ENCODE results near the gene ORC1.

Gene ORC1

GRCh38 chr1:52341655-52342260, 62.5 kb downstream of the ORC1 start:
- H3K4me3 ChIP-seq (ENCODE audit: low read depth in 1 of 2, low read length in 2 of 2): no peak overlapping the region
- no peaks in the 10 kb centered on the region for H3K9me3 ChIP-seq (ENCODE audit: control insufficient read depth in 1 of 2, low read length in 2 of 2)
- H3K4me1 ChIP-seq (ENCODE audit: control insufficient read depth in 1 of 2, insufficient read depth in 2 of 2, low read length in 2 of 2): no peaks in the 10 kb centered on the region
- no peak overlapping the region for H3K27ac ChIP-seq (ENCODE audit: low read length)
- H3K36me3 ChIP-seq (ENCODE audit: control insufficient read depth in 1 of 2, insufficient read depth in 2 of 2, low read length in 2 of 2): peaks cover 14 to 35% of the 10 kb centered on the region in 2 donors
- H3K27me3 ChIP-seq (ENCODE audit: low read depth, low read length): no peaks in the 10 kb centered on the region

- peaks cover 21 to 31% of the 10 kb centered on the region in 2 donors for H3K36me3 ChIP-seq (ENCODE audit: control insufficient read depth in 1 of 2, insufficient read depth in 2 of 2, low read length in 2 of 2)
- H3K4me1 ChIP-seq (ENCODE audit: control insufficient read depth in 1 of 2, insufficient read depth in 2 of 2, low read length in 2 of 2): no peaks in the 10 kb centered on the region
- H3K9me3 ChIP-seq (ENCODE audit: control insufficient read depth in 1 of 2, low read length in 2 of 2): no peaks in the 10 kb centered on the region
- no peak overlapping the region for H3K27ac ChIP-seq (ENCODE audit: low read length)
- H3K4me3 ChIP-seq (ENCODE audit: low read depth in 1 of 2, low read length in 2 of 2): no peak overlapping the region
- H3K27me3 ChIP-seq (ENCODE audit: low read depth, low read length): no peaks in the 10 kb centered on the region
Measured at GRCh38 chr1:52337439-52337838, 66.8 kb downstream of the ORC1 start.

- no peak overlapping the region for H3K27ac ChIP-seq (ENCODE audit: low read length)
- no peak overlapping the region for H3K4me3 ChIP-seq (ENCODE audit: low read depth in 1 of 2, low read length in 2 of 2)
- peaks cover 17 to 20% of the 10 kb centered on the region in 2 donors for H3K36me3 ChIP-seq (ENCODE audit: control insufficient read depth in 1 of 2, insufficient read depth in 2 of 2, low read length in 2 of 2)
- H3K27me3 ChIP-seq (ENCODE audit: low read depth, low read length): no peaks in the 10 kb centered on the region
- H3K9me3 ChIP-seq (ENCODE audit: control insufficient read depth in 1 of 2, low read length in 2 of 2): no peaks in the 10 kb centered on the region
- no peaks in the 10 kb centered on the region for H3K4me1 ChIP-seq (ENCODE audit: control insufficient read depth in 1 of 2, insufficient read depth in 2 of 2, low read length in 2 of 2)
Measured at GRCh38 chr1:52334906-52335528, 69.2 kb downstream of the ORC1 start.

- no peak overlapping the region for H3K27ac ChIP-seq (ENCODE audit: low read length)
- no peaks in the 10 kb centered on the region for H3K4me1 ChIP-seq (ENCODE audit: control insufficient read depth in 1 of 2, insufficient read depth in 2 of 2, low read length in 2 of 2)
- peaks cover 12% of the 10 kb centered on the region in 2 donors for H3K36me3 ChIP-seq (ENCODE audit: control insufficient read depth in 1 of 2, insufficient read depth in 2 of 2, low read length in 2 of 2)
- no peaks in the 10 kb centered on the region for H3K27me3 ChIP-seq (ENCODE audit: low read depth, low read length)
- no peak overlapping the region for H3K4me3 ChIP-seq (ENCODE audit: low read depth in 1 of 2, low read length in 2 of 2)
- H3K9me3 ChIP-seq (ENCODE audit: control insufficient read depth in 1 of 2, low read length in 2 of 2): no peaks in the 10 kb centered on the region
Measured at GRCh38 chr1:52332411-52332810, 71.8 kb downstream of the ORC1 start.

GRCh38 chr1:52328615-52329014, 75.6 kb downstream of the ORC1 start:
- Histone ChIP-seq H3K27ac (ENCODE audit: low read length) (no peak overlapping the region), H3K9me3 (ENCODE audit: control insufficient read depth in 1 of 2, low read length in 2 of 2) (no peaks in the 10 kb centered on the region), H3K36me3 (ENCODE audit: control insufficient read depth in 1 of 2, insufficient read depth in 2 of 2, low read length in 2 of 2) (peaks cover 0 to 7% of the 10 kb centered on the region in 2 donors), H3K27me3 (ENCODE audit: low read depth, low read length) (no peaks in the 10 kb centered on the region), H3K4me3 (ENCODE audit: low read depth in 1 of 2, low read length in 2 of 2) (no peak overlapping the region), H3K4me1 (ENCODE audit: control insufficient read depth in 1 of 2, insufficient read depth in 2 of 2, low read length in 2 of 2) (no peaks in the 10 kb centered on the region)

- no peaks in the 10 kb centered on the region for H3K9me3 ChIP-seq (ENCODE audit: control insufficient read depth in 1 of 2, low read length in 2 of 2)
- H3K4me3 ChIP-seq (ENCODE audit: low read depth in 1 of 2, low read length in 2 of 2): no peak overlapping the region
- no peaks in the 10 kb centered on the region for H3K27me3 ChIP-seq (ENCODE audit: low read depth, low read length)
- H3K36me3 ChIP-seq (ENCODE audit: control insufficient read depth in 1 of 2, insufficient read depth in 2 of 2, low read length in 2 of 2): peaks cover 0 to 4% of the 10 kb centered on the region in 2 donors
- no peak overlapping the region for H3K27ac ChIP-seq (ENCODE audit: low read length)
- H3K4me1 ChIP-seq (ENCODE audit: control insufficient read depth in 1 of 2, insufficient read depth in 2 of 2, low read length in 2 of 2): no peaks in the 10 kb centered on the region
Measured at GRCh38 chr1:52325786-52326185, 78.4 kb downstream of the ORC1 start.

GRCh38 chr1:52323731-52324130, 80.5 kb downstream of the ORC1 start:
- Histone ChIP-seq H3K4me1 (ENCODE audit: control insufficient read depth in 1 of 2, insufficient read depth in 2 of 2, low read length in 2 of 2) (no peaks in the 10 kb centered on the region), H3K27ac (ENCODE audit: low read length) (no peak overlapping the region), H3K4me3 (ENCODE audit: low read depth in 1 of 2, low read length in 2 of 2) (no peak overlapping the region), H3K9me3 (ENCODE audit: control insufficient read depth in 1 of 2, low read length in 2 of 2) (no peaks in the 10 kb centered on the region), H3K36me3 (ENCODE audit: control insufficient read depth in 1 of 2, insufficient read depth in 2 of 2, low read length in 2 of 2) (peaks cover 0 to 4% of the 10 kb centered on the region in 2 donors), H3K27me3 (ENCODE audit: low read depth, low read length) (no peaks in the 10 kb centered on the region)

Data from muscle layer of duodenum (tissue), 2 donors.